HCT116 (cell line): ENCODE data around the gene LYSMD1. TPM values are rescaled to one million over a fixed set of nuclear protein-coding genes. Genes with fewer than 3 reads are reported as not detected.

Experiments used
- ATAC-seq: fragments of 200-7000 bp; cut with Tn5 transposase; 2 replicates; pipeline ENCODE4 v1.9.1; 2020; ENCODE audit warnings: mild to moderate bottlenecking, moderate library complexity
- BruUV-seq: library from RNA; stranded (reverse); fragments of 400-500 nt; replicated peaks from 2 replicates; lab custom pipeline; 2021; lab: Mats Ljungman, UMichigan
- CTCF ChIA-PET: fragments of 300-600 bp; sonication (Branson Sonifier 250); formaldehyde crosslinking; loops from one replicate; lab custom pipeline; 2021; ENCODE audit warnings: antibody characterized with exemption; lab: Charles Lee
- POLR2A ChIA-PET: fragments of 300-600, 350-600 bp; sonication (Branson Sonifier 250); formaldehyde crosslinking; loops from one replicate; lab custom pipeline; 2021; ENCODE audit warnings: antibody characterized with exemption; lab: Charles Lee
- RAD21 ChIA-PET, 2 experiments: fragments of 300-600 bp; sonication (Branson Sonifier 250); formaldehyde crosslinking; loops; one replicate each; lab custom pipeline; 2023; ENCODE audit warnings: low total read pairs in 2 of 2; ENCODE audit not compliant: uncharacterized antibody in 2 of 2, unreplicated experiment in 2 of 2, low non-redundant PET in 1 of 2; lab: Charles Lee
- DNase-seq: peaks from one replicate; pipeline ENCODE4 v3.0.0-alpha.2; 2010; ENCODE audit warnings: low read depth, low spot score
- H2AFZ ChIP-seq: fragments of 200-600 bp; shearing (Covaris generic), sonication (generic); 2 replicates; pipeline ENCODE4 v1.6.1; 2017; ENCODE audit warnings: low read depth, mixed run types, mixed read lengths, antibody characterized with exemption, low read length; ENCODE audit not compliant: poor library complexity, severe bottlenecking
- H3K27ac ChIP-seq: 2 replicates; pipeline ENCODE4 v1.5.1; 2012; ENCODE audit warnings: low read depth, low read length
- H3K27me3 ChIP-seq: fragments of 200-600 bp; sonication (generic); 2 replicates; pipeline ENCODE4 v1.6.1; 2016; ENCODE audit warnings: mixed run types, low read length, mixed read lengths; ENCODE audit not compliant: insufficient read depth
- H3K36me3 ChIP-seq, 2 experiments: fragments of 200-500 bp in 1 of 2; fragments of 200-600 bp in 1 of 2; sonication (Bioruptor generic) in 1 of 2; sonication (generic) in 1 of 2; 2 replicates each; pipeline versions ENCODE4 v1.5.1 to v1.6.1; 2014 to 2016; ENCODE audit warnings: low read length in 2 of 2, inconsistent platforms in 1 of 2, mixed read lengths in 1 of 2, mixed run types in 1 of 2; ENCODE audit not compliant: insufficient read depth in 2 of 2, control insufficient read depth in 1 of 2
- H3K4me1 ChIP-seq, 2 experiments: fragments of 200-600 bp in 1 of 2; sonication (generic) in 1 of 2; 2 replicates each; pipeline versions ENCODE4 v1.5.1 to v1.6.1; 2012 to 2017; ENCODE audit warnings: low read length in 2 of 2, inconsistent platforms in 1 of 2, mild to moderate bottlenecking in 1 of 2, mixed read lengths in 1 of 2, mixed run types in 1 of 2, moderate library complexity in 1 of 2; ENCODE audit not compliant: insufficient read depth in 2 of 2, control insufficient read depth in 1 of 2
- H3K4me2 ChIP-seq: fragments of 200-600 bp; sonication (generic); 2 replicates; pipeline ENCODE4 v1.6.1; 2017; ENCODE audit warnings: mixed run types, low read length, mixed read lengths
- H3K4me3 ChIP-seq, 2 experiments: fragments of 200-600 bp in 1 of 2; sonication (generic) in 1 of 2; replicated peaks in 1 of 2; 2 replicates each; pipeline ENCODE4 v1.5.1; 2011 to 2016; ENCODE audit warnings: low read length in 2 of 2, control low read depth in 1 of 2, low read depth in 1 of 2, mild to moderate bottlenecking in 1 of 2, mixed read lengths in 1 of 2, mixed run types in 1 of 2
- H3K79me2 ChIP-seq: fragments of 200-600 bp; sonication (generic); 2 replicates; pipeline ENCODE4 v1.6.1; 2017; ENCODE audit warnings: mild to moderate bottlenecking, mixed run types, low read length, moderate library complexity, mixed read lengths; ENCODE audit not compliant: insufficient read depth
- H3K9ac ChIP-seq: fragments of 200-600 bp; sonication (generic); 2 replicates; pipeline ENCODE4 v1.6.1; 2016; ENCODE audit warnings: low read length, mixed read lengths
- H3K9me2 ChIP-seq: fragments of 200-600 bp; sonication (generic), shearing (Covaris generic); 2 replicates; pipeline ENCODE4 v1.6.1; 2017; ENCODE audit warnings: mixed run types, mild to moderate bottlenecking, moderate library complexity; ENCODE audit not compliant: insufficient read depth
- H3K9me3 ChIP-seq, 2 experiments: fragments of 200-500 bp in 1 of 2; fragments of 200-600 bp in 1 of 2; sonication (Bioruptor generic) in 1 of 2; sonication (generic) in 1 of 2; 2 replicates each; pipeline ENCODE4 v1.6.1; 2014 to 2017; ENCODE audit warnings: low read length in 2 of 2, mixed read lengths in 2 of 2, inconsistent platforms in 1 of 2, low read depth in 1 of 2, mild to moderate bottlenecking in 1 of 2, mixed run types in 1 of 2, moderate library complexity in 1 of 2; ENCODE audit not compliant: control insufficient read depth in 1 of 2, insufficient read depth in 1 of 2
- H4K20me1 ChIP-seq: fragments of 200-600 bp; sonication (generic), shearing (Covaris generic); 2 replicates; pipeline ENCODE4 v1.6.1; 2017; ENCODE audit warnings: mixed run types, mild to moderate bottlenecking, moderate library complexity; ENCODE audit not compliant: insufficient read depth
- CBX3 ChIP-seq: IDR thresholded peaks from 2 replicates; pipeline ENCODE4 v1.6.1; 2012; ENCODE audit warnings: low read depth
- CEBPB ChIP-seq: IDR thresholded peaks from 2 replicates; pipeline ENCODE4 v1.6.1; 2012; ENCODE audit warnings: low read depth
- EGR1 ChIP-seq: IDR thresholded peaks from 2 replicates; pipeline ENCODE4 v1.6.1; 2012; ENCODE audit warnings: low read depth
- ELF1 ChIP-seq: IDR thresholded peaks from 2 replicates; pipeline ENCODE4 v1.6.1; 2012; ENCODE audit warnings: low read depth, borderline replicate concordance
- FOSL1 ChIP-seq: IDR thresholded peaks from 2 replicates; pipeline ENCODE4 v1.6.1; 2012; ENCODE audit warnings: low read depth
- JUND ChIP-seq: IDR thresholded peaks from 2 replicates; pipeline ENCODE4 v1.6.1; 2012
- POLR2A ChIP-seq: IDR thresholded peaks from 2 replicates; pipeline ENCODE4 v1.7.0; 2011; ENCODE audit warnings: borderline replicate concordance; ENCODE audit not compliant: insufficient read depth, insufficient read length; ENCODE audit errors: extremely low read depth
- RAD21 ChIP-seq: IDR thresholded peaks from 2 replicates; pipeline ENCODE4 v1.6.1; 2012; ENCODE audit warnings: low read depth, mild to moderate bottlenecking
- SP1 ChIP-seq: IDR thresholded peaks from 2 replicates; pipeline ENCODE4 v1.6.1; 2012; ENCODE audit warnings: low read depth
- SRF ChIP-seq: IDR thresholded peaks from 2 replicates; pipeline ENCODE4 v1.6.1; 2012; ENCODE audit warnings: low read depth
- YY1 ChIP-seq: IDR thresholded peaks from 2 replicates; pipeline ENCODE4 v1.6.1; 2011; ENCODE audit warnings: low read length, low read depth, moderate library complexity, mild to moderate bottlenecking; ENCODE audit not compliant: insufficient replicate concordance; ENCODE audit errors: extremely low read depth
- ZFX ChIP-seq: fragments of 450-650 bp; IDR thresholded peaks from 2 replicates; pipeline ENCODE4 v1.6.1; 2017
- ZNF274 ChIP-seq: fragments of 200-500 bp; sonication (Bioruptor generic); IDR thresholded peaks from 2 replicates; pipeline ENCODE4 v1.6.1; 2014; ENCODE audit warnings: mild to moderate bottlenecking, low read depth, low read length, inconsistent platforms
- intact Hi-C: fragments of 100-400 bp; cut with micrococcal nuclease; formaldehyde crosslinking; loops from 2 replicates; pipeline ENCODE4 v1.10.0; 2022
- total RNA-seq: library from RNA; stranded (reverse); gene quantifications from one replicate; pipeline ENCODE4 v1.2.1, GENCODE V29; 2021; ENCODE audit not compliant: unreplicated experiment
- TF ChIP-seq, protein P1 (sequence below): IDR thresholded peaks from 2 replicates; pipeline ENCODE4 v1.6.1; 2012
- TF ChIP-seq, protein P2 (sequence below), 3 experiments: fragments of 200-600 bp in 1 of 3; sonication (generic) in 1 of 3; IDR thresholded peaks in 2 of 3; conservative IDR thresholded peaks in 1 of 3; 2 replicates each; pipeline ENCODE4 v1.5.1; 2012 to 2017; ENCODE audit warnings: low read depth in 2 of 3, low read length in 2 of 3, antibody characterized with exemption in 1 of 3, borderline replicate concordance in 1 of 3, control low read depth in 1 of 3, mild to moderate bottlenecking in 1 of 3, mixed read lengths in 1 of 3, mixed run types in 1 of 3, moderate library complexity in 1 of 3; ENCODE audit not compliant: insufficient read depth in 1 of 3
- TF ChIP-seq, protein P3 (sequence below): IDR thresholded peaks from 2 replicates; pipeline ENCODE4 v1.6.1; 2011; ENCODE audit warnings: mild to moderate bottlenecking, low read length, moderate library complexity; ENCODE audit not compliant: insufficient replicate concordance; ENCODE audit errors: extremely low read depth
- TF ChIP-seq, protein P4 (sequence below): IDR thresholded peaks from 2 replicates; pipeline ENCODE4 v1.6.1; 2012

Gene LYSMD1
- total RNA-seq, 1 experiment from 2014 or later, result 5.0 TPM

DNA sequence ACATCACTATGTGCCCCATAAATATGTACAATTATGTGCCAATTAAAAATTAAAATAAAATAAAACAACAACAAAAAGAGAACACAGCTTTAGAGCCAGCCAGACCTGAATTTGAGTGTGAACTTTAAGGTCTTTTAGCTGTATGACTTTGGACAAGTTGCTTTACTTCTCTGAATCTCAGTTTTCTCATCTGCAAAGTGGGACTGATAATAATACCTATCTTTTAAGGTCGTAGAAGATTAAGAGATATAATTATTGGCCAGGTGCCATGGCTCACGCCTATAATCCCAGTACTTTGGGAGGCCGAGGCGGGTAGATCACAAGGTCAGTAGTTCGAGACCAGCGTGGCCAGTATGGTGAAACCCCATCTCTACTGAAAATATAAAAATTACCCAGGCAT is 27.6 kb upstream of the LYSMD1 start:
- RAD21 ChIA-PET, result interaction anchor here in 1 of 2 experiments (0.7 kb wide), 1 partner anchor 418 kb away, joined by 4 read pairs; the partner anchor contains the start of gene SNX27
- DNase-seq (no peak), ATAC-seq (no peak)
- H3K79me2 ChIP-seq, result peaks cover 35% of the 10 kb centered on the region
- BruUV-seq, result no TSS peak
- peaks cover 29 to 50% of the 10 kb centered on the region in 2 experiments for H3K4me1 ChIP-seq
- CTCF ChIA-PET, result no interaction called here
- H3K9ac ChIP-seq, result peak overlapping the region; percentile 80; the same call in 1 of the 2 replicates
- peak overlapping the region in 1 of 2 experiments; percentile 68; a peak in 2 of 4 replicates for H3K4me3 ChIP-seq
- no peaks in the 10 kb centered on the region for H3K9me2 ChIP-seq
- no peak overlapping the region for H2AFZ ChIP-seq
- POLR2A ChIA-PET, result interaction anchor here (0.6 kb wide), 1 partner anchor 1063 kb away, joined by 6 read pairs; no protein-coding TSS in a partner anchor
- no peaks in the 10 kb centered on the region for H3K27me3 ChIP-seq
- no peaks in the 10 kb centered on the region for H3K9me3 ChIP-seq
- no peak overlapping the region for H3K27ac ChIP-seq
- H4K20me1 ChIP-seq, result no peaks in the 10 kb centered on the region
- TF ChIP-seq FOSL1, result no peak
- no peak for TF ChIP-seq RAD21
- TF ChIP-seq, protein P1, sequence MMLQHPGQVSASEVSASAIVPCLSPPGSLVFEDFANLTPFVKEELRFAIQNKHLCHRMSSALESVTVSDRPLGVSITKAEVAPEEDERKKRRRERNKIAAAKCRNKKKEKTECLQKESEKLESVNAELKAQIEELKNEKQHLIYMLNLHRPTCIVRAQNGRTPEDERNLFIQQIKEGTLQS, result no peak
- no peak for TF ChIP-seq CBX3
- TF ChIP-seq CEBPB, result no peak
- TF ChIP-seq, protein P2, sequence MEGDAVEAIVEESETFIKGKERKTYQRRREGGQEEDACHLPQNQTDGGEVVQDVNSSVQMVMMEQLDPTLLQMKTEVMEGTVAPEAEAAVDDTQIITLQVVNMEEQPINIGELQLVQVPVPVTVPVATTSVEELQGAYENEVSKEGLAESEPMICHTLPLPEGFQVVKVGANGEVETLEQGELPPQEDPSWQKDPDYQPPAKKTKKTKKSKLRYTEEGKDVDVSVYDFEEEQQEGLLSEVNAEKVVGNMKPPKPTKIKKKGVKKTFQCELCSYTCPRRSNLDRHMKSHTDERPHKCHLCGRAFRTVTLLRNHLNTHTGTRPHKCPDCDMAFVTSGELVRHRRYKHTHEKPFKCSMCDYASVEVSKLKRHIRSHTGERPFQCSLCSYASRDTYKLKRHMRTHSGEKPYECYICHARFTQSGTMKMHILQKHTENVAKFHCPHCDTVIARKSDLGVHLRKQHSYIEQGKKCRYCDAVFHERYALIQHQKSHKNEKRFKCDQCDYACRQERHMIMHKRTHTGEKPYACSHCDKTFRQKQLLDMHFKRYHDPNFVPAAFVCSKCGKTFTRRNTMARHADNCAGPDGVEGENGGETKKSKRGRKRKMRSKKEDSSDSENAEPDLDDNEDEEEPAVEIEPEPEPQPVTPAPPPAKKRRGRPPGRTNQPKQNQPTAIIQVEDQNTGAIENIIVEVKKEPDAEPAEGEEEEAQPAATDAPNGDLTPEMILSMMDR (IDR thresholded peaks at IDR 0.05 in 2 of 3, conservative IDR thresholded peaks at IDR 0.05 in 1 of 3; ENCODE audit: borderline replicate concordance in 1 of 3, insufficient read depth in 1 of 3, low read depth in 2 of 3, low read length in 2 of 3), result no peak
- TF ChIP-seq ZNF274, result no peak
- no peak for TF ChIP-seq EGR1
- no peak for TF ChIP-seq ELF1
- TF ChIP-seq POLR2A, result no peak
- TF ChIP-seq JUND, result no peak
- TF ChIP-seq SRF, result no peak
- TF ChIP-seq, protein P3, sequence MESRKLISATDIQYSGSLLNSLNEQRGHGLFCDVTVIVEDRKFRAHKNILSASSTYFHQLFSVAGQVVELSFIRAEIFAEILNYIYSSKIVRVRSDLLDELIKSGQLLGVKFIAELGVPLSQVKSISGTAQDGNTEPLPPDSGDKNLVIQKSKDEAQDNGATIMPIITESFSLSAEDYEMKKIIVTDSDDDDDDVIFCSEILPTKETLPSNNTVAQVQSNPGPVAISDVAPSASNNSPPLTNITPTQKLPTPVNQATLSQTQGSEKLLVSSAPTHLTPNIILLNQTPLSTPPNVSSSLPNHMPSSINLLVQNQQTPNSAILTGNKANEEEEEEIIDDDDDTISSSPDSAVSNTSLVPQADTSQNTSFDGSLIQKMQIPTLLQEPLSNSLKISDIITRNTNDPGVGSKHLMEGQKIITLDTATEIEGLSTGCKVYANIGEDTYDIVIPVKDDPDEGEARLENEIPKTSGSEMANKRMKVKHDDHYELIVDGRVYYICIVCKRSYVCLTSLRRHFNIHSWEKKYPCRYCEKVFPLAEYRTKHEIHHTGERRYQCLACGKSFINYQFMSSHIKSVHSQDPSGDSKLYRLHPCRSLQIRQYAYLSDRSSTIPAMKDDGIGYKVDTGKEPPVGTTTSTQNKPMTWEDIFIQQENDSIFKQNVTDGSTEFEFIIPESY, result no peak
- TF ChIP-seq SP1, result no peak
- TF ChIP-seq ZFX, result no peak
- no peak for TF ChIP-seq YY1
- TF ChIP-seq, protein P4, sequence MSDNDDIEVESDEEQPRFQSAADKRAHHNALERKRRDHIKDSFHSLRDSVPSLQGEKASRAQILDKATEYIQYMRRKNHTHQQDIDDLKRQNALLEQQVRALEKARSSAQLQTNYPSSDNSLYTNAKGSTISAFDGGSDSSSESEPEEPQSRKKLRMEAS, result no peak
- TF ChIP-seq, all 23 proteins: peak for 0
- intact Hi-C loops, result no loop called here
- Histone ChIP-seq H3K4me2 (peak overlapping the region; percentile 92), H3K36me3 (no peaks in the 10 kb centered on the region)
